GM12864 (cell line): ENCODE measurements around the gene MCM3AP.

Experiments used
- DNase-seq: peaks from one replicate; pipeline ENCODE4 v3.0.0-alpha.2; 2011; ENCODE audit warnings: low read depth
- H3K4me3 ChIP-seq: 2 replicates; pipeline ENCODE4 v1.5.1; 2011; ENCODE audit warnings: mild to moderate bottlenecking, low read depth, low read length, control low read depth
- TF ChIP-seq, protein P1 (sequence below): IDR thresholded peaks from 2 replicates; pipeline ENCODE4 v1.5.1; 2011; ENCODE audit warnings: low read depth, mild to moderate bottlenecking, moderate library complexity, low read length, control low read depth, inconsistent platforms; ENCODE audit errors: missing control alignments

The MCM3AP gene

DNA sequence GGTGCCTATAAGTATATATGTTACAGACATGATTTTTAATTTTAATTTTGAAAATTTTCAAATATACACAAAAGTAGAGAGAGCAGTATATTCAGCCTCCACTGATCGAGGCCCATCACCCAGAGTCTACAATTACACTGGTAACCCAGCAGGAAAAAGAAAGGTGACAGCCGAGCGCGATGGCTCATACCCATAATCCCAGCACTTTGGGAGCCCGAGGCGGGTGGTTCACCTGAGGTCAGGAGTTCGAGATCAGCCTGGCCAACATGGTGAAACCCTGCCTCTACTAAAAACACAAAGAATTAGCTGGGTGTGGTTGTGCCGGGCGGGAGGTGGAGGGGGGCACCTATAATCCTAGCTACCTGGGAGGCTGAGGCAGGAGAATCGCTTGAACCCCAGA, 2.1 kb upstream of the MCM3AP start:
- no peak for DNase-seq
- peak overlapping the region; percentile 93; the same call in 1 of the 2 replicates for H3K4me3 ChIP-seq
- TF ChIP-seq, protein P1, sequence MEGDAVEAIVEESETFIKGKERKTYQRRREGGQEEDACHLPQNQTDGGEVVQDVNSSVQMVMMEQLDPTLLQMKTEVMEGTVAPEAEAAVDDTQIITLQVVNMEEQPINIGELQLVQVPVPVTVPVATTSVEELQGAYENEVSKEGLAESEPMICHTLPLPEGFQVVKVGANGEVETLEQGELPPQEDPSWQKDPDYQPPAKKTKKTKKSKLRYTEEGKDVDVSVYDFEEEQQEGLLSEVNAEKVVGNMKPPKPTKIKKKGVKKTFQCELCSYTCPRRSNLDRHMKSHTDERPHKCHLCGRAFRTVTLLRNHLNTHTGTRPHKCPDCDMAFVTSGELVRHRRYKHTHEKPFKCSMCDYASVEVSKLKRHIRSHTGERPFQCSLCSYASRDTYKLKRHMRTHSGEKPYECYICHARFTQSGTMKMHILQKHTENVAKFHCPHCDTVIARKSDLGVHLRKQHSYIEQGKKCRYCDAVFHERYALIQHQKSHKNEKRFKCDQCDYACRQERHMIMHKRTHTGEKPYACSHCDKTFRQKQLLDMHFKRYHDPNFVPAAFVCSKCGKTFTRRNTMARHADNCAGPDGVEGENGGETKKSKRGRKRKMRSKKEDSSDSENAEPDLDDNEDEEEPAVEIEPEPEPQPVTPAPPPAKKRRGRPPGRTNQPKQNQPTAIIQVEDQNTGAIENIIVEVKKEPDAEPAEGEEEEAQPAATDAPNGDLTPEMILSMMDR: no peak

- TF ChIP-seq, protein P1: no peak
- DNase-seq: no peak
- peak overlapping the region; percentile 93 for H3K4me3 ChIP-seq
These were observed 1.2 kb upstream of the MCM3AP start for GRCh38 chr21:46286648-46287002.

DNA sequence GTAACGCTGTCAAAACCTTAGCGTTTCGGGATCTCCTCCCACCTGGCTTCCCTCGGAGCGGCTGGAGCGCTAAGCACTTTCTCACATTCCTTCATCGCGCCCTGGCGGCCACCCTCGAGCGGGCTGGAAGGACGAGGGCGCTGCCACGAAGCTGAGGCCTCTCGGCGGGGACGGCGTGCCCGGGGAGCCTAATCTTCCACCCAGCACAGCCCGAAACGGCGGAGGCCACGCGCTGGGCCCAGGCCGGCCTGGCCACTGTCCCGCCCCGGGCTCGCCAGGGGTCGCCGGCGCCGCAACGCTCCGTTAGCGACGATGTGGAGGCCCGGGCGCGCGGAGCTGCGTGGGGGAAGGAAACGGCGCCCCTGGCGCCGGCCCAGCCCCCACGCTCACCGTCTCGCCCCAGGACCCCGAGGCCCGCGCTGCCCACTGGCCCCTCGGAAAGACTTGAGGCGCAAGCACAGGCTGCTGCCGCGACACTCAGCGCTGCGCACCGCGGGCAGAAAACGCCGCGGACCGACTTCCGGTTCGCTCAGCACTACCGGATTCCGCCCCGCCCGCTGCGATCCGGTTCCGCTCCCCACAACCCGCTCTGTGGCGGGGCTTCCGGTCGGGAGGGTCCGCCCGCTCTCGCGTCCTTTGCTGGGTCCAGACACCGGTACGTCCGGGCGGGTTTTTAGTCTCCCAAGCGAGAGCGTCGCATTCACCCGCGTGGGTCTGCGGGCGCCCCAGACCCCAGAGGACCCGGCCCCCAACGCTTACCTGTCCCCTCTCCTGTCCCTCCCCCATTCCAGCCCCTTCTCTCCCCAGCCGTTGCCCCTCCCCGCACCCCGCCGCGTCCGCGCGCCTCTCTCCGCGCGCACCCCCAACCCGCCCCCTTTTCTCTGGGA, 593 bp upstream of the MCM3AP start, which contains the start of gene YBEY:
Gene YBEY (plus strand): TSS at position 582 of the 887 bp plus-strand sequence. CDS start 572 bp downstream, outside the sequence.
- peak; percentile 70 for DNase-seq
- TF ChIP-seq, protein P1: peak; percentile 28
- H3K4me3 ChIP-seq: peak within 1 kb of the TSS; percentile 93

GRCh38 chr21:46284733-46285132, 678 bp downstream of the MCM3AP start:
- TF ChIP-seq, protein P1: no peak
- H3K4me3 ChIP-seq: peak overlapping the region; percentile 93
- DNase-seq: no peak

- no peak for DNase-seq
- TF ChIP-seq, protein P1: no peak
- H3K4me3 ChIP-seq: peak overlapping the region; percentile 34
These were observed 1.2 kb downstream of the MCM3AP start for GRCh38 chr21:46284077-46284644.

- TF ChIP-seq, protein P1: no peak
- DNase-seq: no peak
- H3K4me3 ChIP-seq: no peak overlapping the region
These were observed 10.5 kb downstream of the MCM3AP start for GRCh38 chr21:46274797-46275390.
